AML-193 (cell line): ENCODE measurements around the gene SLC4A4.

ENCODE experiments used
- DNase-seq, 2 experiments: peaks; one replicate each; lab custom pipeline; 2025; lab: John Stamatoyannopoulos, UW

The SLC4A4 gene

DNA sequence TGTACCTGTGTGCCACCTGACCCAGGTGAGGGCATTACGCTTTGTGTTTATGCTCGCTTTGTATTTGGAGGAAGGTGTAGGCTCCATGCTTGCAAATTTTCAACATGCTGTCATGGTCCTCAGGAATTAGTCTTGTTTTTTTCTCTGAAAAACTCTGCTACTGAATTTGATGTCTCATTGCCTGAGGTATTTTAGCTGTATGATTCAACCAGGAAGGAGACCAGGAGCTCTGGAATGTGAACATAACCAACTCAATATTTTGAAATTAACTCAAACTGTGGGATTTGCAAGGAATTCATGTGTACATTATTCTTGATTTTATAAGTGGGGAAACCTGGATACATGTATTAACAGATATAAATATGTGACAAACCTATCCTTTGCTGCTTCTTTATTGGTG, 134.1 kb downstream of the SLC4A4 start:
- DNase-seq, result no peak

DNA sequence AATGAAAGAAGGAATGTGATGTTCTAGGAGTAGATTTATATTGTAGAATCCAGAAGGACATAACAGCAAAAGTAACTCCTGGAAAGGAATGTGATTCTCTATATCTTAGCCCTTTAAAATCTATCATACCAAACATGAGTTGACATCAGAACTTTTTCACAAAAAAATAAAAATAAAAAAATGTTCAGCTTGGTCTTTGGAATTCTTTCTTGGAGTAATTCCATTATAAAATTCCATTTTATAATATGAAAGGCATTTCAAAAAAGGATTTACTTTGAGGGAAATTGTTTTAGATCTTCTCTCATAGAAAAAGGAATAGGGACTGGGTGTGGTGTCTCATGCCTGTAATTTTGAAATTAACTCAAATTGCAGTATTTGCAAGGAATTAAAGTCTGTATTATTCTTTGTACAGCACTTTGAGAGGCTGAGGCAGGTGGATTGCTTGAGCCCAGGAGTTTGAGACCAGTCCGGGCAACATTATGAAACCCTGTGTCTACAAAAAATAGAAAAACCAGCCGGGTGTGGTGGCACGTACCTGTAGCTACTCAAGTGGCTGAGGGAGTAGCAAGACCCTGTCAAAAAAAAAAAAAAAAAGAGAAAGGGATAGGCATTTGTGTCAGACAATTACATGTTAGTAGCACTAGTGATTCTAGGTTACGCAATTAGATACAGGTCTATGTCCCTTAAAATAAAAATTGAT, 134.9 kb downstream of the SLC4A4 start:
- DNase-seq, result no peak

GRCh38 chr4:71474731-71475130, 135.9 kb downstream of the SLC4A4 start:
- no peak for DNase-seq

- DNase-seq, result no peak
Observed at GRCh38 chr4:71476240-71476639, 137.4 kb downstream of the SLC4A4 start.

- DNase-seq, result no peak
Observed at GRCh38 chr4:71486550-71487343, 147.9 kb downstream of the SLC4A4 start.

DNA sequence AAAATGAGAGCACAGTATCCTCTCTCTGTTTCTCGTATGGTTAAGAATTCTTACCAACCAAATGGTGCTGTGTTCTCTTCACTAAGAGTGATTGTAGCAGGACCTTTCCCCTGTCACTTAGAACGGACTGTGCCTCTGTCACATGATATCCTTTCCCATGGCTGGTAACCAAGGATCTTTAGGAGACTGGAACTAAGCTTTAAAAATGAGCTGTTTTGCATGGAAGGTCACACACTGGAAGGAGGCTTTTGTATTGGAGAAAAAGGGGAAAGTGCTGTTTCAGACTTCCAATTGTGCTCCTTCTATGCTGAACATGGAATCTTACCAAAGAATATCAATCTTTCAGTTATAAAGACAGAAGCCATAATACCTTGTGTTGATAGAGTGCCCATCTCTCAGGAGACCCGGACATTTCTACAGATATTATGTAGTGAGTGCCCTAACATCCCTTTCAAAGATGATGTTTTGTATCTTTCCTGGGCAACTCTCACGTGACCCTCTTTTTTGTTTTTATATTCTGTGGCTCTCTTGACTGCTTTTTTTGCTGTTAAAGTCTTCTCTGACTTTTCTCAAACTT, 148.6 kb downstream of the SLC4A4 start:
- DNase-seq, result no peak

- no peak for DNase-seq
Observed at GRCh38 chr4:71494539-71494938, 155.7 kb downstream of the SLC4A4 start.

- DNase-seq, result no peak
Observed at GRCh38 chr4:71495454-71495853, 156.6 kb downstream of the SLC4A4 start.

DNA sequence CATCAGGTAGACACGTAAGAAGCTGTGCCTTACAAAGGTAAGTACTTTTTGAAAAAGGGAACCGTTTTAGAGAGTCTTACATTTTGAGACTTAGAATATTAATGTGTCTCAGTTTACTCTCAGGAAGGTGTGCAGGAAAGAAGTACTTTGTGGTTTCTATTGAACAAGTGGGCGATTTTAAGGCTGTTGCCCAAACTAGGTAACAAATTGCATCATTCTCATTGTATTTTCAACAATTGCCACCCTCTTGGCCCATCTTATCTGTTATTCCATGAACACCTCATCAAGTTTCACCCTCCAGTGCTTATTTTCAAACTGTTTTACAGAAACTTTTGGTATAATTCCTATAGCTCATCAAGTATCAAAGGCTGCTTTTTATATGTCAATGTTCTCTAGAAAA, 158.3 kb downstream of the SLC4A4 start:
- DNase-seq, result no peak

GRCh38 chr4:71498002-71498401, 159.2 kb downstream of the SLC4A4 start:
- no peak for DNase-seq

DNA sequence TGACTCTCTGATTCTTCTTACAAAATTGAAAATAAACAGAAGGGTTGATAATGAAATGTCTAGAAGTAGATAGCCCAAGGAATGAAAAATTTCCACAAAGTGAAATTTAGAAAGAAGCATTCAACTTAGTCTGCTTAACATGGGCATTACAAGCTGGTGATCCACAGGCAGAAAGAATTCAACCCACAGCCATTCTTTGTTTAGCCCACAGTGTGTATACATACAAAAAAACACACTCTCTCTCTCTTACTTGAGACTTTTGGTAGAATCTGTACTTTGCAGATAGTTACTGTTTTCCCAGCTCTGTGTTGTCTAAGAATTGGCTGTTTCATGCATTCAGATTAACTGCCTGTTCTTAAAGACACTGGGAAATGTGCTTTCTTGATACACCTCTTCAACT, 159.8 kb downstream of the SLC4A4 start:
- DNase-seq, result no peak

DNA sequence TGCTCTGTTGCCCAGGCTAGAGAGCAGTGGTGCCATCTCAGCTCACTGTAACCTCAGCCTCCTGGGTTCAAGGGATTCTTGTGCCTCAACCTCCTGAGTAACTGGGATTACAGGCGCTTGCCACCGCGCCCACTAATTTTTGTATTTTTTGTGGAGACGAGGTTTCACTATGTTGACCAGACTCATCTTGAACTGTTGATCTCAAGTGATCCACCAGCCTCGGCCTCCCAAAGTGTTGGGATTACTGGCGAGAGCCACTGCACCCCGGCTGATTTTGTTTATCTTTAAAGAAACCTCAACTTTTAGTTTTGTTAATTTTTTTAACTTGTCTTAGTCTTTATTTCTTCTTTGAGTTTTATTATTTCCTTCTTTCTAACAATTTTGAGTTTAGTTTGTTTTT, 163.2 kb downstream of the SLC4A4 start:
- DNase-seq, result no peak

GRCh38 chr4:71518283-71518989, 179.6 kb downstream of the SLC4A4 start:
- DNase-seq, result no peak

GRCh38 chr4:71520308-71520707, 181.5 kb downstream of the SLC4A4 start:
- DNase-seq, result no peak

- DNase-seq, result no peak
Observed at GRCh38 chr4:71520850-71521249, 182.0 kb downstream of the SLC4A4 start.

DNA sequence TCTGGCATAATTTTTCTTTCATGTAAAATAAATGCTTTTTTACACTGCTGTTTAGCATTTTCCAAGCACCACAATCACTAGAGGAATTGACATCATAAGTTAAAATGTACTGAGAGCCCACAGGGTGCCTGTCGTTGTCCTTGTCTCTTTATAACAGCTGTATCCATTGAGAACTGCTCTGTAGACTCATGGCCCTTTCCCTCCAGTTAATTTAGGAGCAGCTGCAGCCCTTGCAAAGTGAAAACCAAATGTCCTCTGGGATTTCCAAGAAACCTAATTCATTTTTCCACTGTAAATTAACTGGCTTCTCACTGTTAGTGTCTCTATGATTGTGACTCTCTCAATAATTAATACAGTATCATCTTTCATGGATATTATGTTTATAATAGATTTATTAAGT, 185.9 kb downstream of the SLC4A4 start:
- DNase-seq, result no peak

GRCh38 chr4:71526637-71527406, 188.0 kb downstream of the SLC4A4 start:
- no peak for DNase-seq

DNA sequence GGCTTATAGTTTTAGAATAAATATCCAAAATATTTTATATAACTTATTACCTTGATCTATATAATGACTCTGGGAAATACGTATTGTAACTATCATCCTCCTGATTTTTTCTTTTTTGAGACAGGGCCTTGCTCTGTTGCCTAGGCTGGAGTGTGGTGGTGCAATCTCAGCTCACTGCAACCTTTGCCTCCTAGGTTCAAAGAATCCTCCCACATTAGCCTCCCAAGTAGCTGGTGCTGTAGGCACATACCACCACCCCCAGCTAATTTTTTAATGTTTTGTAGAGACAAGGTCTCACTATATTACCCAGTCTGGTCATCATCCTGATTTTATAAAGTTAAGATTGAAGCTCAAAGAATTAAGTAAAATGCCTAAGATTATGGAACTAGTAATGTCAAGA, 193.6 kb downstream of the SLC4A4 start:
- no peak for DNase-seq

DNA sequence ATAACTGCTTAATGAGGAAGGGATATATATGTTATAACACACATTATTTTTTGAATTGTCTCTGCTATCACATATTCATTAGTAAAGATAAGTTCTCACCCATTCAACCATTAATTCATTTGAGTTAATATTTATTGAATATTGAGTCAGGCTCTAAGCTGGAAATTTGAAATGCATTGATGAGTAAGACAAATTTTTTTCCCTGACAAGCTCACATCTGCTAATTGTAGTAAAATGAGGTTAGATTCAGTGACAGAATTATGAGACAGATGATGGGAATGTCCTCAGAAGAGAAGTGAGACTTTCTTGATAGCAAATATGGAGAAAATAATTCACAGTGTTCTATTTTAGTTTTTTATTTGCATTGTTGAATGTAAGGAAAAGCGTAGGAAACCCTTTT, 194.3 kb downstream of the SLC4A4 start:
- no peak for DNase-seq

- no peak for DNase-seq
Observed at GRCh38 chr4:71537551-71538065, 198.8 kb downstream of the SLC4A4 start.

- no peak for DNase-seq
Observed at GRCh38 chr4:71538528-71538927, 199.7 kb downstream of the SLC4A4 start.
